CD14-positive monocyte (primary cell): ENCODE results near the gene TRIM37. TPM values are rescaled to one million over a fixed set of nuclear protein-coding genes. Genes with fewer than 3 reads are reported as not detected.

Source experiments
- DNase-seq, 3 donors: peaks; one replicate each; pipeline ENCODE4 v3.0.0-alpha.2; 2011 to 2022
- H2AFZ ChIP-seq: 2 replicates; pipeline ENCODE4 v1.6.0; 2012; ENCODE audit warnings: mild to moderate bottlenecking, low read depth, low read length, inconsistent platforms; ENCODE audit not compliant: insufficient read depth, poor library complexity, severe bottlenecking
- H3K27ac ChIP-seq, 2 donors: 1 replicate in 1 of 2; 2 replicates in 1 of 2; pipeline ENCODE4 v1.5.1; 2012 to 2013; ENCODE audit warnings: low read length in 2 of 2, control low read depth in 1 of 2, inconsistent platforms in 1 of 2, low read depth in 1 of 2, mild to moderate bottlenecking in 1 of 2
- H3K27me3 ChIP-seq, 2 donors: one replicate each; pipeline versions ENCODE4 v1.6.0 to v1.6.1; 2011 to 2013; ENCODE audit warnings: low read length in 2 of 2; ENCODE audit not compliant: control insufficient read depth in 2 of 2, insufficient read depth in 2 of 2
- H3K36me3 ChIP-seq, 2 donors: replicated peaks in 1 of 2; 1 replicate in 1 of 2; 2 replicates in 1 of 2; pipeline versions ENCODE4 v1.5.1 to v1.6.1; 2012 to 2013; ENCODE audit warnings: low read length in 2 of 2, control low read depth in 1 of 2, inconsistent platforms in 1 of 2, mild to moderate bottlenecking in 1 of 2; ENCODE audit not compliant: insufficient read depth in 2 of 2, control insufficient read depth in 1 of 2
- H3K4me1 ChIP-seq, 2 donors: 1 replicate in 1 of 2; 2 replicates in 1 of 2; pipeline versions ENCODE4 v1.5.1 to v1.6.1; 2012 to 2013; ENCODE audit warnings: low read length in 2 of 2, control low read depth in 1 of 2, inconsistent platforms in 1 of 2, mild to moderate bottlenecking in 1 of 2, moderate library complexity in 1 of 2; ENCODE audit not compliant: insufficient read depth in 2 of 2, control insufficient read depth in 1 of 2
- H3K4me2 ChIP-seq: replicated peaks from 2 replicates; pipeline ENCODE3; 2012; ENCODE audit warnings: low read length, moderate library complexity, mild to moderate bottlenecking; ENCODE audit not compliant: poor library complexity, severe bottlenecking; ENCODE audit errors: extremely low read depth
- H3K4me3 ChIP-seq, 3 experiments: fragments of 200-600 bp in 1 of 3; sonication (generic) in 1 of 3; replicated peaks in 1 of 3; 1 replicate in 2 of 3; 2 replicates in 1 of 3; pipeline ENCODE4 v1.5.1; 2011 to 2013; ENCODE audit warnings: low read length in 3 of 3, mild to moderate bottlenecking in 3 of 3, control low read depth in 2 of 3, low read depth in 2 of 3, inconsistent platforms in 1 of 3, moderate library complexity in 1 of 3
- H3K79me2 ChIP-seq: 2 replicates; pipeline ENCODE4 v1.6.0; 2012; ENCODE audit warnings: mild to moderate bottlenecking, control low read depth, inconsistent platforms, low read length, moderate library complexity; ENCODE audit not compliant: insufficient read depth
- H3K9ac ChIP-seq: 2 replicates; pipeline ENCODE4 v1.6.0; 2017; ENCODE audit warnings: low read length, mild to moderate bottlenecking; ENCODE audit not compliant: insufficient read depth, poor library complexity, severe bottlenecking
- H3K9me3 ChIP-seq, 2 donors: replicated peaks in 1 of 2; 1 replicate in 1 of 2; 2 replicates in 1 of 2; pipeline versions ENCODE4 v1.5.1 to v1.6.1; 2012 to 2013; ENCODE audit warnings: low read length in 2 of 2, control low read depth in 1 of 2; ENCODE audit not compliant: control insufficient read depth in 1 of 2, insufficient read depth in 1 of 2
- H4K20me1 ChIP-seq: 2 replicates; pipeline ENCODE4 v1.6.0; 2012; ENCODE audit warnings: mild to moderate bottlenecking, low read length, control low read depth, moderate library complexity; ENCODE audit not compliant: insufficient read depth
- H3K27ac Mint-ChIP-seq, 7 donors: one replicate each; pipeline ENCODE4 v1.8.0; 2020; ENCODE audit warnings: mild to moderate bottlenecking in 7 of 7, mixed read lengths in 7 of 7, moderate library complexity in 6 of 7, inconsistent platforms in 2 of 7
- H3K27me3 Mint-ChIP-seq, 3 donors: one replicate each; pipeline ENCODE4 v1.8.0; 2021 to 2022; ENCODE audit warnings: low read depth in 3 of 3, mild to moderate bottlenecking in 3 of 3, mixed read lengths in 3 of 3, moderate library complexity in 3 of 3, inconsistent platforms in 1 of 3
- H3K36me3 Mint-ChIP-seq, 2 donors: one replicate each; pipeline ENCODE4 v1.8.0; 2020; ENCODE audit warnings: mixed read lengths in 2 of 2, inconsistent platforms in 1 of 2, mild to moderate bottlenecking in 1 of 2
- H3K4me1 Mint-ChIP-seq: one replicate; pipeline ENCODE4 v1.8.0; 2020; ENCODE audit warnings: mild to moderate bottlenecking, mixed read lengths
- H3K4me3 Mint-ChIP-seq, 2 donors: one replicate each; pipeline ENCODE4 v1.8.0; 2020; ENCODE audit warnings: mild to moderate bottlenecking in 2 of 2, mixed read lengths in 2 of 2, moderate library complexity in 1 of 2
- H3K9me3 Mint-ChIP-seq, 7 donors: one replicate each; pipeline ENCODE4 v1.8.0; 2020 to 2022; ENCODE audit warnings: mixed read lengths in 7 of 7, mild to moderate bottlenecking in 6 of 7, moderate library complexity in 6 of 7, inconsistent platforms in 2 of 7
- WGBS: methylation state at CpG from one replicate; pipeline ENCODE4 v1.1.5; 2013; ENCODE audit warnings: missing lambda C conversion rate; ENCODE audit not compliant: insufficient coverage; 5-methylcytosine and 5-hydroxymethylcytosine counted together
- intact Hi-C, 2 donors: fragments of 100-400 bp; cut with micrococcal nuclease; formaldehyde crosslinking; loops; one replicate each; pipeline versions ENCODE4 v1.15.0 to v1.15.1; 2023
- polyA plus RNA-seq, 3 donors: library from polyadenylated mRNA; depleted of rRNA in 1 of 3; unstranded in 2 of 3; stranded (reverse) in 1 of 3; fragments of 300-500 nt in 2 of 3; fragments of >200 nt in 1 of 3; fragmentation: Illumina TruSeq in 2 of 3; gene quantifications; 1 replicate in 2 of 3; 2 replicates in 1 of 3; pipeline ENCODE4 v1.2.3, GENCODE V29; 2012 to 2021
- TF ChIP-seq, protein P1 (sequence below): fragments of 200-600 bp; IDR thresholded peaks from one replicate; pipeline ENCODE4 v1.8.0; 2022; ENCODE audit warnings: antibody characterized with exemption, mild to moderate bottlenecking

Gene TRIM37
- polyA plus RNA-seq, 3 donors = 2.7 to 6.1 (median 5.3) TPM

DNA sequence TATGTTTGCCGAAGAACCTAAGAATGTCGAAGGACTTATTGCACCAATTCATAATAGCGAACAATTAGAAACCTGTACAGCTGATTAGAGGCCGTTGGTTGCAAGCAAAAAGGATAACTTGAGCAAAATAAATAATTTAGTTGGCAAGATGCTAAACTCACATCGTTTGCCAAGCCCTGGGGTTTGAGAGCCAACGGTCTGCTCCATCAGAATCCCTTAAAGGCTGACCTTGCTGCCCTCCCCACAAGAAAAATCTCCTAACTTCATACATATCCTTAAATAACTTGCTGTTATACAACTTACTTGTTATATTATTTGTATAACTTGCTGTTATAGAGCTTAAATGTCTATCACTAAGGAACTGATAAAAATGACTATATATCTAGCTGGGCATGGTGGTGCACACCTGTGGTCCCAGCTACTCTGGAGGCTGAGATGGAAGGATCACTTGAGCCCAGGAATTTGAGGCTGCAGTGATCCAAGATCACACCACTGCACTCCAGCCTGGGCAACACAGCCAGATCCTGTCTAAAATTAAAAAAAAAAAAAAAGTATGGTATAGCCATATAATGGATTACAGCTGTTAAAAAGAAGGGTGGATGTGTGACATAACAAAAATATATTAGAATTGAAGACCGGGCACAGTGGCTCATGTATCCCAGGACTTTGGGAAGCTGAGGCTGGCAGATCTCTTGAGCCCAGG, 1.9 kb upstream of the TRIM37 start:
- H3K4me1 Mint-ChIP-seq = peaks cover 20% of the 10 kb centered on the region
- Histone ChIP-seq H2AFZ (no peak overlapping the region), H3K27me3 (no peaks in the 10 kb centered on the region), H3K4me3 (no peak overlapping the region), H3K4me1 (peaks cover 14 to 23% of the 10 kb centered on the region in 2 donors), H3K36me3 (peaks cover 14 to 16% of the 10 kb centered on the region in 2 donors), H3K4me2 (no peak overlapping the region), H3K27ac (no peak overlapping the region), H3K9me3 (no peaks in the 10 kb centered on the region), H3K9ac (no peak overlapping the region), H3K79me2 (peaks cover 23% of the 10 kb centered on the region), H4K20me1 (no peaks in the 10 kb centered on the region)
- 100% methylated on average over 4 of the region's 7 CpGs for WGBS
- TF ChIP-seq, protein P1, sequence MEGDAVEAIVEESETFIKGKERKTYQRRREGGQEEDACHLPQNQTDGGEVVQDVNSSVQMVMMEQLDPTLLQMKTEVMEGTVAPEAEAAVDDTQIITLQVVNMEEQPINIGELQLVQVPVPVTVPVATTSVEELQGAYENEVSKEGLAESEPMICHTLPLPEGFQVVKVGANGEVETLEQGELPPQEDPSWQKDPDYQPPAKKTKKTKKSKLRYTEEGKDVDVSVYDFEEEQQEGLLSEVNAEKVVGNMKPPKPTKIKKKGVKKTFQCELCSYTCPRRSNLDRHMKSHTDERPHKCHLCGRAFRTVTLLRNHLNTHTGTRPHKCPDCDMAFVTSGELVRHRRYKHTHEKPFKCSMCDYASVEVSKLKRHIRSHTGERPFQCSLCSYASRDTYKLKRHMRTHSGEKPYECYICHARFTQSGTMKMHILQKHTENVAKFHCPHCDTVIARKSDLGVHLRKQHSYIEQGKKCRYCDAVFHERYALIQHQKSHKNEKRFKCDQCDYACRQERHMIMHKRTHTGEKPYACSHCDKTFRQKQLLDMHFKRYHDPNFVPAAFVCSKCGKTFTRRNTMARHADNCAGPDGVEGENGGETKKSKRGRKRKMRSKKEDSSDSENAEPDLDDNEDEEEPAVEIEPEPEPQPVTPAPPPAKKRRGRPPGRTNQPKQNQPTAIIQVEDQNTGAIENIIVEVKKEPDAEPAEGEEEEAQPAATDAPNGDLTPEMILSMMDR = no peak
- H3K9me3 Mint-ChIP-seq = no peaks in the 10 kb centered on the region
- no peaks in the 10 kb centered on the region for H3K27me3 Mint-ChIP-seq
- intact Hi-C loops = no loop called here
- no peak for DNase-seq
- H3K36me3 Mint-ChIP-seq = peaks cover 9 to 30% of the 10 kb centered on the region in 2 donors
- H3K4me3 Mint-ChIP-seq = no peak overlapping the region
- peak overlapping the region in 1 of 7 donors; percentile 30 for H3K27ac Mint-ChIP-seq

DNA sequence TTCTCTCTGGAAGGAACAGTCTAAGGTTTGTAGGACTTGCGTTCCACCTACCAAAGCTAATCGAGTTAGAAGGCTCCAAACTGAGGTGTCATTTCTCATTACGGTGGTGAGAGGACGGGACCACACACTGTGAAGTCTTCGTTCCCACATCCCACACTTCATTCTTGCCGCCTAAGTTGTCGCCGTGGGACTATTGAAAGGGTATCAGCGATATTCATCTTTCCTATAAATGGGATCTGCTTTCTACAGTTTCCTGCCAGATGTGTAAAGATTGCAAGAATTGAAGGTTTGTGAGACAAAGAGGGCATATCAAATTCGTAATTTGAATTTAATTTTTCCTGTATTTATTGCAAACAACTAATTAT, 608 bp upstream of the TRIM37 start:
- Mint-ChIP-seq H3K4me3 (peak overlapping the region; percentile 91 to 95), H3K36me3 (peaks cover 13 to 33% of the 10 kb centered on the region in 2 donors), H3K27me3 (no peaks in the 10 kb centered on the region), H3K9me3 (no peaks in the 10 kb centered on the region), H3K27ac (peak overlapping the region; percentile 63 to 94 (median 91)), H3K4me1 (peaks cover 20% of the 10 kb centered on the region)
- TF ChIP-seq, protein P1 = no peak
- Histone ChIP-seq H3K27ac (peak overlapping the region; percentile 64 to 81), H3K9me3 (no peaks in the 10 kb centered on the region), H3K36me3 (peaks cover 14 to 15% of the 10 kb centered on the region in 2 donors), H3K79me2 (peaks cover 29% of the 10 kb centered on the region), H3K4me2 (peak overlapping the region; percentile 80), H2AFZ (peak overlapping the region; percentile 99), H4K20me1 (no peaks in the 10 kb centered on the region), H3K9ac (peak overlapping the region; percentile 91), H3K4me3 (peak overlapping the region; percentile 76 to 94 (median 90)), H3K27me3 (no peaks in the 10 kb centered on the region), H3K4me1 (peaks cover 14 to 23% of the 10 kb centered on the region in 2 donors)
- 0% methylated on average over 2 of the region's 10 CpGs for WGBS
- intact Hi-C loops = loop anchor here (2.0 kb wide), 1 partner anchor 48 kb away; the partner anchor contains the start of genes PRR11 (in 2 of the 2) and SKA2 (in 2 of the 2)
- DNase-seq = no peak
